Caco-2 (cell line): ENCODE data around the gene SINHCAF. TPM values are rescaled to one million over a fixed set of nuclear protein-coding genes. Genes with fewer than 3 reads are reported as not detected.

ENCODE experiments used
- BruUV-seq: library from RNA; stranded (reverse); fragments of 400-500 nt; replicated peaks from 2 replicates; lab custom pipeline; 2021; lab: Mats Ljungman, UMichigan
- CTCF ChIA-PET: fragments of 300-600 bp; sonication (Branson Sonifier 250); formaldehyde crosslinking; loops from one replicate; lab custom pipeline; 2022; ENCODE audit warnings: antibody characterized with exemption; lab: Charles Lee
- POLR2A ChIA-PET: fragments of 300-600 bp; sonication (Branson Sonifier 250); formaldehyde crosslinking; loops from one replicate; lab custom pipeline; 2022; ENCODE audit warnings: antibody characterized with exemption; lab: Charles Lee
- DNase-seq, 2 experiments: peaks; one replicate each; pipeline versions ENCODE4 v3.0.0 to v3.0.0-alpha.2; 2020 to 2022
- H3K27me3 ChIP-seq: replicated peaks from 2 replicates; pipeline ENCODE4 v1.6.0; 2011; ENCODE audit warnings: low read length; ENCODE audit not compliant: control insufficient read depth, insufficient read depth
- H3K36me3 ChIP-seq: 2 replicates; pipeline ENCODE4 v1.5.1; 2011; ENCODE audit warnings: low read length; ENCODE audit not compliant: control insufficient read depth, insufficient read depth
- H3K4me1 ChIP-seq: fragments of 250-450 bp; sonication (Bioruptor Pico); 2 replicates; pipeline ENCODE4 v1.5.1; 2020; ENCODE audit warnings: mild to moderate bottlenecking
- H3K4me3 ChIP-seq: 2 replicates; pipeline ENCODE4 v1.5.1; 2011; ENCODE audit warnings: low read depth, mild to moderate bottlenecking, control low read depth, low read length
- H3K9me3 ChIP-seq: fragments of 250-450 bp; sonication (Bioruptor Pico); 2 replicates; pipeline ENCODE4 v1.5.1; 2020; ENCODE audit warnings: mild to moderate bottlenecking, moderate library complexity
- H3K27ac Mint-ChIP-seq: one replicate; pipeline ENCODE4 v1.8.0; 2022; ENCODE audit warnings: mixed read lengths; ENCODE audit not compliant: unreplicated experiment
- H3K27me3 Mint-ChIP-seq: one replicate; pipeline ENCODE4 v1.8.0; 2022; ENCODE audit warnings: mixed read lengths; ENCODE audit not compliant: insufficient read depth, unreplicated experiment
- H3K36me3 Mint-ChIP-seq: one replicate; pipeline ENCODE4 v1.8.0; 2022; ENCODE audit warnings: mild to moderate bottlenecking, mixed read lengths; ENCODE audit not compliant: insufficient read depth, unreplicated experiment
- H3K4me1 Mint-ChIP-seq: one replicate; pipeline ENCODE4 v1.8.0; 2022; ENCODE audit warnings: low read depth, mixed read lengths; ENCODE audit not compliant: unreplicated experiment
- H3K4me3 Mint-ChIP-seq: one replicate; pipeline ENCODE4 v1.8.0; 2022; ENCODE audit warnings: mild to moderate bottlenecking, moderate library complexity, mixed read lengths; ENCODE audit not compliant: unreplicated experiment
- H3K9me3 Mint-ChIP-seq: one replicate; pipeline ENCODE4 v1.8.0; 2022; ENCODE audit warnings: mixed read lengths; ENCODE audit not compliant: unreplicated experiment
- CTCF ChIP-seq, 2 experiments: fragments of 200-600 bp in 1 of 2; IDR thresholded peaks; 1 replicate in 1 of 2; 2 replicates in 1 of 2; pipeline versions ENCODE4 v1.5.1 to v1.8.0; 2011 to 2022; ENCODE audit warnings: antibody characterized with exemption in 1 of 2, control low read depth in 1 of 2, inconsistent platforms in 1 of 2, low read depth in 1 of 2, low read length in 1 of 2, mild to moderate bottlenecking in 1 of 2, moderate library complexity in 1 of 2; ENCODE audit not compliant: insufficient read depth in 1 of 2, severe bottlenecking in 1 of 2, unreplicated experiment in 1 of 2
- intact Hi-C: fragments of 100-400 bp; cut with micrococcal nuclease; formaldehyde crosslinking; loops from one replicate; pipeline ENCODE4 v1.10.0; 2022; ENCODE audit not compliant: unreplicated experiment
- total RNA-seq: library from RNA; stranded (reverse); gene quantifications from 2 replicates; pipeline ENCODE4 v1.2.3, GENCODE V29; 2022

Gene SINHCAF
- total RNA-seq, 1 experiment from 2014 or later = 319 TPM

GRCh38 chr12:31261744-31262143 lies 64.2 kb downstream of the SINHCAF start:
- no peak overlapping the region for H3K27ac Mint-ChIP-seq
- no peak for DNase-seq
- CTCF ChIA-PET = no interaction called here
- BruUV-seq = no TSS peak
- H3K9me3 Mint-ChIP-seq = no peaks in the 10 kb centered on the region
- peaks cover 13% of the 10 kb centered on the region for H3K4me1 Mint-ChIP-seq
- POLR2A ChIA-PET = no interaction called here
- no peaks in the 10 kb centered on the region for H3K27me3 Mint-ChIP-seq
- peaks cover 10% of the 10 kb centered on the region for H3K36me3 Mint-ChIP-seq
- no peaks in the 10 kb centered on the region for H3K36me3 ChIP-seq
- H3K9me3 ChIP-seq = no peaks in the 10 kb centered on the region
- H3K4me3 ChIP-seq = no peak overlapping the region
- H3K4me1 ChIP-seq = no peaks in the 10 kb centered on the region
- no peak for TF ChIP-seq CTCF (IDR thresholded peaks at IDR 0.05; ENCODE audit: insufficient read depth in 1 of 2, low read depth in 1 of 2, low read length in 1 of 2, severe bottlenecking in 1 of 2, unreplicated experiment in 1 of 2)
- H3K4me3 Mint-ChIP-seq = no peak overlapping the region
- H3K27me3 ChIP-seq = no peaks in the 10 kb centered on the region
- intact Hi-C loops = no loop called here

- peaks cover 3% of the 10 kb centered on the region for H3K27me3 Mint-ChIP-seq
- H3K4me3 Mint-ChIP-seq = no peak overlapping the region
- CTCF ChIA-PET = interaction anchor here (0.6 kb wide), 1 partner anchor 779 kb away, joined by 4 read pairs; no protein-coding TSS in a partner anchor
- no peak for DNase-seq
- peaks cover 6% of the 10 kb centered on the region for H3K36me3 Mint-ChIP-seq
- intact Hi-C loops = no loop called here
- Histone ChIP-seq H3K4me1 (no peaks in the 10 kb centered on the region), H3K4me3 (no peak overlapping the region), H3K27me3 (no peaks in the 10 kb centered on the region), H3K9me3 (no peaks in the 10 kb centered on the region), H3K36me3 (no peaks in the 10 kb centered on the region)
- no peak for TF ChIP-seq CTCF (IDR thresholded peaks at IDR 0.05; ENCODE audit: insufficient read depth in 1 of 2, low read depth in 1 of 2, low read length in 1 of 2, severe bottlenecking in 1 of 2, unreplicated experiment in 1 of 2)
- POLR2A ChIA-PET = no interaction called here
- no TSS peak for BruUV-seq
- no peak overlapping the region for H3K27ac Mint-ChIP-seq
- H3K9me3 Mint-ChIP-seq = no peaks in the 10 kb centered on the region
- peaks cover 13% of the 10 kb centered on the region for H3K4me1 Mint-ChIP-seq
These were observed 65.1 kb downstream of the SINHCAF start for GRCh38 chr12:31260840-31261239.

DNA sequence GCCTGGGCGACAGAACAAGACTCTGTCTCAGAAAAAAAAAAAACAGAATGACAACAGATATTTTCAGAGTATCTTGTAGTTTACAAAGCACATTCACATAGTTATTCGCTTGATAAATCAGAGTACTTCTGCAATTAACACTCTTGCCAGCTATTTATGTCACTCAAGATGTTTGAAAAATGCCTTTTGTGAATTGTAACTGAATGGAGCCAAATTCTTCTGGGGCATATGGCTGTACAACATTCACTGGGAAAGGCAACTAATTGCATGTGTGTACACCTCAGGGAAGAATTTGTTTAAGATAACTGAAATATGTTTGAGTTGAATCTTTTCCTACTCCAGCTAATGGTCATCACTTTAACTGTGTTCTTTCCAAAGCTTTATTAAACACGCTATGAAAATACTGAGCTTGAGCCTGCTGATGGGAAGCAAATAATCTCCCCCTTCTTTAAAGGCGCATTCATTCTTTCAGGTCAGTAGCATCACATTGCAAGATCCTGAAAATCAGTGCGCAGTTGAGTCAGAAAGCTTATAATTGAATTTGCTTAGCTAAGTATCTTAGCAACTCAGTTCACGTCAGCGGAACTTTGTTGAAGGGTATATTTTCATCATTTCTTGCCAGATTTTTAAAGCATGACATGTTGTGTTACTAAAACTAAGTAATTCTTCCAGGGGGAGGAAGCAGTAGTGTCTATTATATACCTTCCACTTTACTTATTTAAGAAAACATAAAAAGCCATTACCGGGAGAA lies 66.6 kb downstream of the SINHCAF start:
- Histone ChIP-seq H3K4me1 (no peaks in the 10 kb centered on the region), H3K9me3 (no peaks in the 10 kb centered on the region), H3K36me3 (no peaks in the 10 kb centered on the region), H3K4me3 (no peak overlapping the region), H3K27me3 (no peaks in the 10 kb centered on the region)
- BruUV-seq = no TSS peak
- ChIA-PET POLR2A (no interaction called here), CTCF (interaction anchor here (3.6 kb wide), 1 partner anchor 12 kb away, joined by 16 read pairs; no protein-coding TSS in a partner anchor)
- intact Hi-C loops = no loop called here
- Mint-ChIP-seq H3K4me1 (peaks cover 13% of the 10 kb centered on the region), H3K27ac (no peak overlapping the region), H3K9me3 (no peaks in the 10 kb centered on the region), H3K27me3 (peaks cover 3% of the 10 kb centered on the region), H3K36me3 (peaks cover 6% of the 10 kb centered on the region), H3K4me3 (no peak overlapping the region)
- no peak for DNase-seq
- no peak for TF ChIP-seq CTCF (IDR thresholded peaks at IDR 0.05; ENCODE audit: insufficient read depth in 1 of 2, low read depth in 1 of 2, low read length in 1 of 2, severe bottlenecking in 1 of 2, unreplicated experiment in 1 of 2)
